ENCODE results near the gene NAGPA.
"Not testable (repeated sequence)": the region's sequence is repeated elsewhere in the genome, so short reads cannot be mapped to it uniquely, and the experiment has no call there.

The NAGPA gene

DNA sequence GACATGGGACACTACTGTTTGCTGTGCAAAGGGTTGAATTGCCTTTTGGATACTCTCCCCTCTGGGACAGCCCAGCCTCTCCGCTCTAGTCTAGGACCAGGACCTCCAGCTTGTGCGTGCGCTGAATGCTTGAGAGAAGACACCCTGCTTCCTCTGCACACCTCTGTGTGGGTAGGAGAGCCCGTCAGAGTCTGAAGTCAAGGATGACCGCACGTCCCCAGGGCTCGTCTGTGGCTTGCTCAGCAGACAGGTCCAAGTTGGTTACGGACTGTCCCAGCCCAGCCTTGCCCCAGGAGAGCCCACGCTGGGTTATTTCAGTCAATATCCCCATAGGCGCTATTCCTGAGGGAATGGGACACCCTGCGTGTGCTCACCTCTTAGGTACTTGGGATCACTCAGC lies 28.3 kb upstream of the NAGPA start:
- DNase-seq (ENCODE audit: low read depth in 2 of 2), result no peak

GRCh38 chr16:5060073-5060641 lies 26.4 kb upstream of the NAGPA start:
- no peak for DNase-seq (ENCODE audit: low read depth in 2 of 2)

GRCh38 chr16:5059386-5060072 lies 25.8 kb upstream of the NAGPA start:
- no peak for DNase-seq (ENCODE audit: low read depth in 2 of 2)

GRCh38 chr16:5058476-5058875 lies 24.7 kb upstream of the NAGPA start:
- no peak for DNase-seq (ENCODE audit: low read depth in 2 of 2)

DNA sequence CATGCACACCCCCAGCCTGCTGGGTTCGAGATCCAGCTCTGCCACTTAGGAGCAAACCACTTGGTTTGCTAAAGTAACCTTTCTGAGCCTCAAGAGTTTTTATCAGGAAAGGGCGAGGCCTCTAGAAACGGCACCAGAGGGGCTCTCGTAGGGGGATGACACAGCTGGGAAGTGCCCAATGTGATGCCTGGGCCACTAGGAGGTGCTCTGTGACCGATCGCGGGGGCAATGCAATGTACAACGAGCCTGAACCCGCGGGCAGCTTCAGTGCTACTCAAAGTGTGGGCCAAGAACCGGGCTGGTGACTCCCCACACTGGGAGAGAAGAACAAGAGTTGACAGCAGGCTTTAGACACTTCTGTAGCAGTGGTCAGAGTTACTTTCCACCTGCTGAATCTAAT lies 22.6 kb upstream of the NAGPA start:
- DNase-seq (ENCODE audit: low read depth in 2 of 2), result peak; percentile 32 to 44

- no peak for DNase-seq (ENCODE audit: low read depth in 2 of 2)
These were observed 21.4 kb upstream of the NAGPA start for GRCh38 chr16:5054876-5055865.

- DNase-seq (ENCODE audit: low read depth in 2 of 2), result no peak
These were observed 13.2 kb upstream of the NAGPA start for GRCh38 chr16:5046914-5047313.

GRCh38 chr16:5045499-5046115 lies 11.9 kb upstream of the NAGPA start:
- DNase-seq (ENCODE audit: low read depth in 2 of 2), result no peak

GRCh38 chr16:5044581-5044980 lies 10.8 kb upstream of the NAGPA start:
- DNase-seq (ENCODE audit: low read depth in 2 of 2), result not testable (repeated sequence)

DNA sequence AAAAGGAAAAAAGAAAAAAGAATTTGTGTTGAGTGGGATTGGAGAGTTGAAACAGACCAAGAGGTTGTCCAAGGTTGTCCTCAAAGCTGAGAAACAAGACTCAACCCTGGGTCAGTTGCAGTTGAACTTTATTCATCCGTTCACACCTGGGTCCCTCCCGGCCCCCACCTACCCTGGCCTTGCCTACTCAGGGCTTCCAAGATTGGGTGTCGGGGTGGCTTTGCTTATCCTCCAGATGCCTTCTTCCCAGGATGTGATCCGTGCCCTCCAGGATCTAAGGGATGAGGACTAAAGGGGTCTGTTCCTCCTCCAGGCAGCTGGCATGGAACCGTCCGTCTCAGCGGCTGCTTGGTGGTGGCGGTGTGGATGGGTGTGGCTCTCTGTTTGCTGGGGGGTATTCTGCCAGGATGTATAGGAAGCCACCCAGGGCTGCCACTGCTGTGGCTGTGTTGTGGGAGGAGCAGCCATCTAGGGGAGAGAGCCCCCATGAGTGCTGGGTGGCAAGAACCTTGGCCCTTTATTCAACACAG lies 10.3 kb upstream of the NAGPA start:
- DNase-seq (ENCODE audit: low read depth in 2 of 2), result no peak

DNA sequence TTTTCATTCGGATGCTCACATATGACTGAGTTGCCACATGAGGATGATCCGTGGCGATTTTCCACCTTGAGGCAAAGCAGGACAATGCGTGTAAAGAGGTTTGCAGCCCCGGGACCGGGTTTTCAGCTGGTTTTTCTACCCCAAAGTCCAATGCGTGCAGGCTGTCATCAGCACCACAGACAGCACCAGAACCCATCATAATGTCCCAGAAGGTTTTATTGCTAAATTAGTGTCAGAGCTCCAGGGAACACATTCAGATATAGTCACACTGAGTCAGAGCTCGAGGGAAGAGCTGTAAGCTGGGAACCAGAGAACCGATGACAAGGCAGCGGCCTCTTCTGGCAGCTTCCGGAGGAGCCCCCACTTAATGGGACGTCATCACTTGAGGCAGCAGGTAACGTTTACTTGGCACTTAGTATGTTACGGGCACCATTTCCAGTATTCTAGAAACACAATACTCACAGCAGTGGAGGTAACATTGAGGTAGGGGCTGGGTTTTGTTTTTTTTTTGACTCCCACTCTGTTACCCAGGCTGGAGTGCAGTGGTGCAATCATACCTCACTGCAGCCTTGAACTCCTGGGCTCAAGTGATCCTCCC lies 8.9 kb upstream of the NAGPA start:
- DNase-seq (ENCODE audit: low read depth in 2 of 2), result no peak

- DNase-seq (ENCODE audit: low read depth in 2 of 2), result no peak
These were observed 7.9 kb upstream of the NAGPA start for GRCh38 chr16:5041600-5042133.

GRCh38 chr16:5040451-5040850 lies 6.7 kb upstream of the NAGPA start:
- no peak for DNase-seq (ENCODE audit: low read depth in 2 of 2)

- DNase-seq (ENCODE audit: low read depth in 2 of 2), result no peak
These were observed 2.8 kb upstream of the NAGPA start for GRCh38 chr16:5036228-5037156.

DNA sequence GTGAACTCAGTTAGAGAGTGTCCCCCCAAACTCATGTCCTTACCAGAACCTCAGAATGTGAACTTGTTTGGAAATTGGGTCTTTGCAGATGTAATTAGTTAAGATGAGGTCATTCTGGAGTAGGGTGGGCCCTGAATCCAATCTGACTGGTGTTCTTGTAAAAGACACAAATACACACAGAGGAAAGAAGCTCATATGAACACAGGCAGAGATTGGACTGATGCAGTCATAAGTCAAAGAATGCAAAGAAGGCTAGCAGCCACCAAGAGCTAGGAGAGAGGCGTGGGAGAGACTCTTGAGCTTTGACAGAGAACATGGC lies 2.1 kb upstream of the NAGPA start:
- no peak for DNase-seq (ENCODE audit: low read depth in 2 of 2)

DNA sequence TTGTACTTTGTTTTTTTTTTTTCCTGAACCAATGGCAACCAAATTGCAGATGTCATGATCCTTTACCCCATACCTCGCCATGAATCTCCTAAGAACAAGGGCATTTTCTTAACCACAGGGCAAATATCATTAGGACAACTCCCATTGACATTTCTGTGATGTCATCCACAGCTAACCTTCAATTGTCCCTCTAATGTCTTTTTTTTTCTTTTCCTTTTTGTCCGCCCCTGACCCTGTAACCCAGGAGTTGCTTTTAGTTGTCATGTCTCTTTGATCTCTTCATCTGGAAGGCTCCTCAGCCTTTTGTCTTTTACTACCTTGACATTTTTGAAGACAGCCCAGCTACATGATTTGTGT lies 410 bp upstream of the NAGPA start:
- DNase-seq (ENCODE audit: low read depth in 2 of 2), result no peak

DNA sequence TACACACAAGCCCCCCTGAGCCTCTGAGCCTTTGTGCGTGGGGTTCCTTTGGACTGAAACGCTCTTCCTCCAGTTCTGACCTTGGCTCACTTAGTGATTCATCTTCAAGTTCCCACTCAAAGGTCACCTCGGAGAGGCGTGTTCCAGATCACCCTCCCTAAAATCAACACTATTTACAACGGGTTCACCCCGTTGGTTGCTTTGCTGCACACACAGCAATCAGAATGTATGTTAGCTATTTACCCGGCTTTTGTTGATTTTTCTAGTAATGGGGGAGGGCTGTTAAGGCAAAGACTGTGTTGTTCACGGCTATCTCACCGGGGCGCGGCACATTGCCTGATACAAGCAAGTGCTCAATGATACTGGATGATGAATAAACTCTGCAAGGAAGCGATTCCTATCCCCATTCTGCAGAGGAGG lies 977 bp downstream of the NAGPA start:
- no peak for DNase-seq (ENCODE audit: low read depth in 2 of 2)

GRCh38 chr16:5031601-5032000 lies 2.1 kb downstream of the NAGPA start:
- no peak for DNase-seq (ENCODE audit: low read depth in 2 of 2)

GRCh38 chr16:5030251-5030870 lies 3.4 kb downstream of the NAGPA start:
- DNase-seq (ENCODE audit: low read depth in 2 of 2), result no peak

DNA sequence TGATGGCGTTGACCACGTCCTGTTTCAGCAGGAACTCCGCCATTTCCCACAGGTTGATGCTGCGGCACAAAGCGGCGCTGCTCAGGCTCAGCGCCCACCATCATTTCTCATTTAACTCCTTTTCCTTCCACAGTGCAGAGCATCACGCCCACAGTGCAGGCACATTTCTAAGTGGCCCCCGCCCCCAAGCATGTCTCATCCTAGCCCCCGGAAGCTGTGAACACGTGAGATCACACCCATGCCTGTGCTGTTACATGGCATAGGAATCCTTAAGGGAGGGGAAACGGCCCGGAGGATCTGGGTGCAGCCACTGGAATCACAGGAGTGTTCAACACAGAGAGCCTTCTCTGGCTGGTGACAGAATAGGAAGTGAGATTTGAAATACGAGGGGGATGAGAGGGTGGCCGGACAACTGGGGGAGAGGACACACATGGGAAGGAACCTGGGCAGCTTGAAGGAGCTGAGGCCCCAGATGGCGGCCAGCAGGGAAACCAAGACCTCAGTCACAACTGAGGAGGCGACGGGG lies 4.7 kb downstream of the NAGPA start:
- DNase-seq (ENCODE audit: low read depth in 2 of 2), result no peak

Measured in stimulated activated CD8-positive, alpha-beta memory T cell treated with anti-CD3 and anti-CD28 coated beads, Interleukin-2, amount 100 ng/mL, for 48 hours (primary cell).